Activated naive CD4-positive, alpha-beta T cell treated with anti-CD3 and anti-CD28 coated beads for 36 hours (primary cell): Measurements from ENCODE around the gene THPO. TPM values are rescaled to one million over a fixed set of nuclear protein-coding genes. Genes with fewer than 3 reads are reported as not detected.

Experiments
- CTCF ChIA-PET: fragments of 350-600 bp; sonication (Branson Sonifier 250); formaldehyde crosslinking; loops from one replicate; lab custom pipeline; 2021; ENCODE audit warnings: antibody characterized with exemption; lab: Charles Lee
- DNase-seq: peaks from one replicate; pipeline ENCODE4 v3.0.0-alpha.2; 2020
- H3K27ac Mint-ChIP-seq: one replicate; pipeline ENCODE4 v1.8.0; 2021; ENCODE audit warnings: mild to moderate bottlenecking, mixed read lengths
- H3K27me3 Mint-ChIP-seq: one replicate; pipeline ENCODE4 v1.8.0; 2021; ENCODE audit warnings: low read depth, mixed read lengths
- H3K36me3 Mint-ChIP-seq: one replicate; pipeline ENCODE4 v1.8.0; 2021; ENCODE audit warnings: low read depth, mixed read lengths
- H3K4me1 Mint-ChIP-seq: one replicate; pipeline ENCODE4 v1.8.0; 2021; ENCODE audit warnings: low read depth, mixed read lengths
- H3K4me3 Mint-ChIP-seq: one replicate; pipeline ENCODE4 v1.8.0; 2021; ENCODE audit warnings: mild to moderate bottlenecking, moderate library complexity, mixed read lengths
- H3K9me3 Mint-ChIP-seq: one replicate; pipeline ENCODE4 v1.8.0; 2021; ENCODE audit warnings: mixed read lengths
- intact Hi-C: fragments of 100-400 bp; cut with micrococcal nuclease; formaldehyde crosslinking; loops from one replicate; pipeline ENCODE4 v1.15.1; 2023
- total RNA-seq, 2 experiments: library from RNA; stranded (reverse); gene quantifications; one replicate each; pipeline ENCODE4 v1.2.3, GENCODE V29; 2021

Gene THPO
- total RNA-seq, 2 experiments from 2014 or later: not detected

GRCh38 chr3:184352149-184352785 lies 25.7 kb downstream of the THPO start:
- Mint-ChIP-seq H3K27ac (no peak overlapping the region), H3K9me3 (no peaks in the 10 kb centered on the region), H3K36me3 (peaks cover 2% of the 10 kb centered on the region), H3K4me3 (no peak overlapping the region), H3K4me1 (no peaks in the 10 kb centered on the region), H3K27me3 (no peaks in the 10 kb centered on the region)
- intact Hi-C loops: no loop called here
- DNase-seq: no peak
- CTCF ChIA-PET: interaction anchor here (1.3 to 1.5 kb wide), 2 partner anchors 160 to 209 kb away, joined by 3 to 4 read pairs; partner anchors contain the start of gene EPHB3

GRCh38 chr3:184351511-184352148 lies 26.4 kb downstream of the THPO start:
- intact Hi-C loops: no loop called here
- DNase-seq: no peak
- Mint-ChIP-seq H3K36me3 (peaks cover 2% of the 10 kb centered on the region), H3K4me1 (no peaks in the 10 kb centered on the region), H3K4me3 (no peak overlapping the region), H3K27ac (no peak overlapping the region), H3K27me3 (no peaks in the 10 kb centered on the region), H3K9me3 (no peaks in the 10 kb centered on the region)
- CTCF ChIA-PET: no interaction called here

GRCh38 chr3:184350618-184351017 lies 27.4 kb downstream of the THPO start:
- no peak overlapping the region for H3K4me3 Mint-ChIP-seq
- intact Hi-C loops: no loop called here

GRCh38 chr3:184349563-184350470 lies 28.2 kb downstream of the THPO start:
- H3K9me3 Mint-ChIP-seq: no peaks in the 10 kb centered on the region
- CTCF ChIA-PET: interaction anchor here (0.9 to 1.0 kb wide), 2 partner anchors 11 kb away, joined by 3 read pairs; no protein-coding TSS in a partner anchor
- no peak overlapping the region for H3K27ac Mint-ChIP-seq
- intact Hi-C loops: no loop called here
- H3K4me1 Mint-ChIP-seq: no peaks in the 10 kb centered on the region
- peaks cover 4% of the 10 kb centered on the region for H3K36me3 Mint-ChIP-seq
- no peak overlapping the region for H3K4me3 Mint-ChIP-seq
- H3K27me3 Mint-ChIP-seq: no peaks in the 10 kb centered on the region
- no peak for DNase-seq

More at GRCh38 chr3:184350618-184351017, 27.4 kb downstream of the THPO start:
- no peak for DNase-seq
- Mint-ChIP-seq H3K4me1 (no peaks in the 10 kb centered on the region), H3K36me3 (peaks cover 2% of the 10 kb centered on the region), H3K27ac (no peak overlapping the region), H3K27me3 (no peaks in the 10 kb centered on the region), H3K9me3 (no peaks in the 10 kb centered on the region)
- CTCF ChIA-PET: interaction anchor here (1.0 kb wide), 1 partner anchor 12 kb away, joined by 3 read pairs; no protein-coding TSS in a partner anchor

GRCh38 chr3:184348057-184348382 lies 30.0 kb downstream of the THPO start:
- CTCF ChIA-PET: interaction anchor here (0.6 kb wide), 1 partner anchor 70 kb away, joined by 4 read pairs; no protein-coding TSS in a partner anchor
- Mint-ChIP-seq H3K27ac (no peak overlapping the region), H3K36me3 (peaks cover 4% of the 10 kb centered on the region), H3K4me3 (no peak overlapping the region), H3K27me3 (no peaks in the 10 kb centered on the region), H3K4me1 (no peaks in the 10 kb centered on the region), H3K9me3 (no peaks in the 10 kb centered on the region)
- no peak for DNase-seq
- intact Hi-C loops: no loop called here

GRCh38 chr3:184347321-184348056 lies 30.5 kb downstream of the THPO start:
- DNase-seq: no peak
- Mint-ChIP-seq H3K27ac (no peak overlapping the region), H3K4me1 (no peaks in the 10 kb centered on the region), H3K27me3 (no peaks in the 10 kb centered on the region), H3K36me3 (peaks cover 4% of the 10 kb centered on the region), H3K9me3 (no peaks in the 10 kb centered on the region), H3K4me3 (no peak overlapping the region)
- intact Hi-C loops: no loop called here
- CTCF ChIA-PET: interaction anchor here (0.6 kb wide), 1 partner anchor 70 kb away, joined by 4 read pairs; no protein-coding TSS in a partner anchor

GRCh38 chr3:184346480-184347190 lies 31.4 kb downstream of the THPO start:
- Mint-ChIP-seq H3K27ac (no peak overlapping the region), H3K4me1 (no peaks in the 10 kb centered on the region), H3K27me3 (no peaks in the 10 kb centered on the region), H3K4me3 (no peak overlapping the region), H3K9me3 (no peaks in the 10 kb centered on the region), H3K36me3 (peaks cover 4% of the 10 kb centered on the region)
- CTCF ChIA-PET: no interaction called here
- DNase-seq: no peak
- intact Hi-C loops: no loop called here

GRCh38 chr3:184345317-184346144 lies 32.5 kb downstream of the THPO start:
- intact Hi-C loops: no loop called here
- CTCF ChIA-PET: interaction anchor here (1.4 to 1.5 kb wide), 2 partner anchors 15 to 42 kb away, joined by 3 read pairs; no protein-coding TSS in a partner anchor
- DNase-seq: no peak
- Mint-ChIP-seq H3K27me3 (no peaks in the 10 kb centered on the region), H3K9me3 (no peaks in the 10 kb centered on the region), H3K27ac (no peak overlapping the region), H3K4me1 (peaks cover 4% of the 10 kb centered on the region), H3K4me3 (no peak overlapping the region), H3K36me3 (peaks cover 4% of the 10 kb centered on the region)

GRCh38 chr3:184344579-184345316 lies 33.3 kb downstream of the THPO start:
- intact Hi-C loops: no loop called here
- CTCF ChIA-PET: interaction anchor here (1.1 to 1.5 kb wide), 3 partner anchors 9 to 42 kb away, joined by 3 read pairs; no protein-coding TSS in a partner anchor

GRCh38 chr3:184343200-184343876 lies 34.7 kb downstream of the THPO start:
- CTCF ChIA-PET: interaction anchor here (1.1 to 2.6 kb wide), 2 partner anchors 10 to 28 kb away, joined by 3 to 8 read pairs; no protein-coding TSS in a partner anchor
- intact Hi-C loops: no loop called here
- no peak overlapping the region for H3K4me3 Mint-ChIP-seq
- H3K9me3 Mint-ChIP-seq: no peaks in the 10 kb centered on the region
- H3K27me3 Mint-ChIP-seq: no peaks in the 10 kb centered on the region
- DNase-seq: no peak
- peaks cover 5% of the 10 kb centered on the region for H3K4me1 Mint-ChIP-seq
- no peak overlapping the region for H3K27ac Mint-ChIP-seq
- H3K36me3 Mint-ChIP-seq: peaks cover 4% of the 10 kb centered on the region

More at GRCh38 chr3:184344579-184345316, 33.3 kb downstream of the THPO start:
- peaks cover 5% of the 10 kb centered on the region for H3K4me1 Mint-ChIP-seq
- H3K27ac Mint-ChIP-seq: no peak overlapping the region
- peaks cover 4% of the 10 kb centered on the region for H3K36me3 Mint-ChIP-seq
- H3K4me3 Mint-ChIP-seq: no peak overlapping the region
- no peak for DNase-seq
- H3K9me3 Mint-ChIP-seq: no peaks in the 10 kb centered on the region
- no peaks in the 10 kb centered on the region for H3K27me3 Mint-ChIP-seq
